GM21423 (cell line): Measurements from ENCODE around the gene MUC12.
"Not testable (repeated sequence)": the region's sequence is repeated elsewhere in the genome, so short reads cannot be mapped to it uniquely, and the experiment has no call there.

Experiments used
- ATAC-seq: cut with Tn5 transposase; IDR thresholded peaks from one replicate; pipeline ENCODE4 v1.9.1; 2021; ENCODE audit warnings: mild to moderate bottlenecking, moderate library complexity; ENCODE audit not compliant: unreplicated experiment

MUC12 gene

GRCh38 chr7:100969066-100969615 lies at the start of gene MUC12:
Gene MUC12, plus strand, starts transcription at chr7:100969565. Its CDS starts 58 bp downstream, at chr7:100969623.
- no peak for ATAC-seq

- not testable (repeated sequence) for ATAC-seq
These were observed 49.5 kb upstream of the MUC12 start for GRCh38 chr7:100919779-100920437.

GRCh38 chr7:100921039-100921438 lies 48.3 kb upstream of the MUC12 start:
- ATAC-seq = no peak

GRCh38 chr7:100923616-100924015 lies 45.7 kb upstream of the MUC12 start:
- not testable (repeated sequence) for ATAC-seq

- ATAC-seq = no peak
These were observed 39.6 kb upstream of the MUC12 start for GRCh38 chr7:100929808-100930174.

- no peak for ATAC-seq
These were observed 35.6 kb upstream of the MUC12 start for GRCh38 chr7:100933734-100934133.

GRCh38 chr7:100935381-100935780 lies 34.0 kb upstream of the MUC12 start:
- ATAC-seq = not testable (repeated sequence)

- ATAC-seq = not testable (repeated sequence)
These were observed 33.2 kb upstream of the MUC12 start for GRCh38 chr7:100936167-100936566.

- ATAC-seq = no peak
These were observed 27.2 kb upstream of the MUC12 start for GRCh38 chr7:100942045-100942774.

- no peak for ATAC-seq
These were observed 25.7 kb upstream of the MUC12 start for GRCh38 chr7:100943693-100944092.

GRCh38 chr7:100944138-100944537 lies 25.2 kb upstream of the MUC12 start:
- ATAC-seq = no peak

- no peak for ATAC-seq
These were observed 23.3 kb upstream of the MUC12 start for GRCh38 chr7:100946111-100946510.

GRCh38 chr7:100946766-100947365 lies 22.5 kb upstream of the MUC12 start:
- ATAC-seq = no peak

- no peak for ATAC-seq
These were observed 21.6 kb upstream of the MUC12 start for GRCh38 chr7:100947792-100948191.

GRCh38 chr7:100949227-100949932 lies 20.0 kb upstream of the MUC12 start, which contains the start of gene MUC3A:
Gene MUC3A, plus strand, starts transcription at chr7:100949534. Its CDS starts 91 bp downstream, at chr7:100949625.
- no peak for ATAC-seq

GRCh38 chr7:100949933-100950443 lies 19.4 kb upstream of the MUC12 start:
- no peak for ATAC-seq

GRCh38 chr7:100951172-100951571 lies 18.2 kb upstream of the MUC12 start:
- ATAC-seq = no peak

GRCh38 chr7:100951888-100952560 lies 17.3 kb upstream of the MUC12 start:
- no peak for ATAC-seq

GRCh38 chr7:100952641-100953040 lies 16.7 kb upstream of the MUC12 start:
- ATAC-seq = no peak

- ATAC-seq = no peak
These were observed 11.4 kb upstream of the MUC12 start for GRCh38 chr7:100957832-100958421.
